Heart right ventricle (tissue), 16 donors: ENCODE measurements around the gene KCNH4. TPM values are rescaled to one million over a fixed set of nuclear protein-coding genes. Genes with fewer than 3 reads are reported as not detected.

Experiments
- ATAC-seq, 8 donors: fragments of 200-7000 bp; cut with Tn5 transposase; one replicate each; pipeline ENCODE4 v1.9.1; 2020; ENCODE audit warnings: mild to moderate bottlenecking in 8 of 8, moderate library complexity in 8 of 8, moderate number of reproducible peaks in 1 of 8
- DNase-seq, 2 donors: peaks; one replicate each; pipeline ENCODE4 v3.0.0-alpha.2; 2020
- H3K27ac ChIP-seq, 10 donors: fragments of 200-600 bp; sonication (generic) in 2 of 10; one replicate each; pipeline versions ENCODE4 v1.5.0 to v1.8.0; 2020 to 2022; ENCODE audit warnings: mild to moderate bottlenecking in 3 of 10
- H3K27me3 ChIP-seq, 7 donors: fragments of 200-600 bp; one replicate each; pipeline ENCODE4 v1.8.0; 2021 to 2022; ENCODE audit warnings: mild to moderate bottlenecking in 2 of 7
- H3K36me3 ChIP-seq, 9 donors: fragments of 200-600 bp; sonication (generic) in 1 of 9; one replicate each; pipeline versions ENCODE4 v1.5.0 to v1.8.0; 2020 to 2022; ENCODE audit warnings: mild to moderate bottlenecking in 2 of 9
- H3K4me1 ChIP-seq, 9 donors: fragments of 200-600 bp; sonication (generic) in 1 of 9; one replicate each; pipeline versions ENCODE4 v1.5.0 to v1.8.0; 2020 to 2022; ENCODE audit warnings: mild to moderate bottlenecking in 4 of 9
- H3K4me3 ChIP-seq, 10 donors: fragments of 200-600 bp; sonication (generic) in 2 of 10; one replicate each; pipeline versions ENCODE4 v1.5.0 to v1.8.0; 2020 to 2022; ENCODE audit warnings: mild to moderate bottlenecking in 7 of 10, moderate library complexity in 2 of 10
- H3K9me3 ChIP-seq, 11 donors: fragments of 200-600 bp in 10 of 11; sonication (generic) in 2 of 11; one replicate each; pipeline versions ENCODE4 v1.5.0 to v1.8.0; 2013 to 2022; ENCODE audit warnings: mild to moderate bottlenecking in 2 of 11, control low read depth in 1 of 11, moderate library complexity in 1 of 11
- CTCF ChIP-seq, 9 donors: fragments of 200-600 bp; sonication (generic) in 2 of 9; IDR thresholded peaks; one replicate each; pipeline versions ENCODE4 v1.5.0 to v1.8.0; 2021 to 2022; ENCODE audit warnings: antibody characterized with exemption in 9 of 9, mild to moderate bottlenecking in 5 of 9, moderate library complexity in 1 of 9
- WGBS, 2 donors: extraction: QIAGEN DNeasy Blood & Tissue Kit; methylation state at CpG; one replicate each; pipeline ENCODE4 v1.1.7; 2013; ENCODE audit warnings: inconsistent platforms in 1 of 2; 5-methylcytosine and 5-hydroxymethylcytosine counted together
- intact Hi-C, 10 donors: fragments of 100-400 bp; cut with DNase I; formaldehyde crosslinking; loops; one replicate each; pipeline versions ENCODE4 v1.11.1 to v1.14.2; 2022
- polyA plus RNA-seq, 2 donors: library from polyadenylated mRNA; stranded (reverse); fragments of 200-250 nt; gene quantifications; one replicate each; pipeline ENCODE4 v1.2.3, GENCODE V29; 2013
- total RNA-seq, 10 donors: library from RNA; stranded (reverse); fragmentation: NEBNext Ultra II Directional in 3 of 10; extraction: Animal tissue kit (Norgen Biotek cat#: 25700) in 3 of 10; gene quantifications; one replicate each; pipeline versions ENCODE4 v1.2.1 to v1.2.4, GENCODE V29; 2021 to 2023
- donor health status: Arrhythmogenic right ventricular cardiomyopathy.
- donor health status: ischemic (EF 13 %, LVEDD 7.1; RV severe dilation, severe dysfunction).
- donor health status: healthy with polysubstance abuse.
- donor health status: DM: no; HTN: yes; CAD: no.
- donor health status: DM: no; HTN: no; CAD: no.
- donor health status: ischemic (EF 25% LVEDD 6.9; RV normal size, moderate dysfunction).
- donor health status: ischemic (EF 25% LVEDD 5.7; RV mildly dilated, moderate dysfunction).
- donor health status: healthy.
- donor health status: DM: yes; HTN: yes; CAD: no.
- donor health status: Ischemic cardiomyopathy.
- donor health status: ischemic (EF 35%, LVEDD 5.7; RV mildly dilated, moderate dysfunction).
- donor health status: nonischemic (EF 11% LVEDD 7.7; RV severe dilation, severe dysfunction).
- donor health status: DM: yes; HTN: yes; CAD: no.
- donor health status: PGD.
- donor health status: ischemic (EF 29% LVEDD 5.4; RV normal size, mild dysfunction).
- donor health status: nonischemic (EF 23%, LVEDD 6.1; RV moderate dilation, normal function).

KCNH4 gene
- total and polyA plus RNA-seq, 12 donors = 0.06 to 0.29 (median 0.13) TPM; not detected in 4

GRCh38 chr17:42167807-42168206 is 13.1 kb downstream of the KCNH4 start:
- H3K27ac ChIP-seq = no peak overlapping the region
- H3K36me3 ChIP-seq = no peaks in the 10 kb centered on the region
- ATAC-seq = no peak
- no peaks in the 10 kb centered on the region for H3K9me3 ChIP-seq
- TF ChIP-seq CTCF (IDR thresholded peaks at IDR 0.05) = no peak
- intact Hi-C loops = no loop called here
- no peak for DNase-seq
- H3K27me3 ChIP-seq = no peaks in the 10 kb centered on the region
- 90% methylated on average over 8 of the region's 8 CpGs for WGBS, 2 donors
- H3K4me1 ChIP-seq = no peaks in the 10 kb centered on the region
- H3K4me3 ChIP-seq = no peak overlapping the region

- DNase-seq (no peak), ATAC-seq (no peak)
- intact Hi-C loops = no loop called here
- 89 to 91% methylated on average over 19 of the region's 19 CpGs for WGBS, 2 donors
- TF ChIP-seq CTCF (IDR thresholded peaks at IDR 0.05) = no peak
- Histone ChIP-seq H3K27me3 (no peaks in the 10 kb centered on the region), H3K4me3 (no peak overlapping the region), H3K36me3 (no peaks in the 10 kb centered on the region), H3K27ac (no peak overlapping the region), H3K4me1 (peaks cover 0 to 10% (median 0%) of the 10 kb centered on the region in 9 donors), H3K9me3 (no peaks in the 10 kb centered on the region)
Observed at GRCh38 chr17:42166196-42166763, 14.7 kb downstream of the KCNH4 start.

GRCh38 chr17:42165751-42166150 is 15.2 kb downstream of the KCNH4 start:
- no peak for TF ChIP-seq CTCF (IDR thresholded peaks at IDR 0.05)
- Histone ChIP-seq H3K9me3 (no peaks in the 10 kb centered on the region), H3K27me3 (no peaks in the 10 kb centered on the region), H3K4me3 (no peak overlapping the region), H3K27ac (no peak overlapping the region), H3K4me1 (peaks cover 0 to 12% (median 0%) of the 10 kb centered on the region in 9 donors), H3K36me3 (no peaks in the 10 kb centered on the region)
- DNase-seq (no peak), ATAC-seq (no peak)
- intact Hi-C loops = no loop called here
- WGBS, 2 donors = 86 to 89% methylated on average over 6 of the region's 6 CpGs

- intact Hi-C loops = no loop called here
- TF ChIP-seq CTCF (IDR thresholded peaks at IDR 0.05) = no peak
- 61 to 67% methylated on average over 22 of the region's 22 CpGs for WGBS, 2 donors
- ATAC-seq (no peak), DNase-seq (no peak)
- Histone ChIP-seq H3K4me3 (no peak overlapping the region), H3K36me3 (no peaks in the 10 kb centered on the region), H3K4me1 (peaks cover 0 to 12% (median 0%) of the 10 kb centered on the region in 9 donors), H3K9me3 (no peaks in the 10 kb centered on the region), H3K27ac (no peak overlapping the region), H3K27me3 (no peaks in the 10 kb centered on the region)
Observed at GRCh38 chr17:42163696-42164407, 17.1 kb downstream of the KCNH4 start.
